Adrenal gland (tissue), 12 donors: Measurements from ENCODE around the gene CD247. TPM values are rescaled to one million over a fixed set of nuclear protein-coding genes. Genes with fewer than 3 reads are reported as not detected.

Experiments used
- DNase-seq, 7 donors: peaks; one replicate each; pipeline ENCODE4 v3.0.0-alpha.2; 2019 to 2020
- H3K27ac ChIP-seq, 5 donors: fragments of 200-600 bp; sonication (generic) in 4 of 5; 1 replicate in 3 of 5; 2 replicates in 2 of 5; pipeline versions ENCODE4 v1.5.1 to v1.8.0; 2016 to 2020; ENCODE audit warnings: mild to moderate bottlenecking in 1 of 5
- H3K27me3 ChIP-seq: fragments of 200-600 bp; 2 replicates; pipeline ENCODE4 v1.8.0; 2021
- H3K36me3 ChIP-seq, 2 donors: fragments of 200-600 bp; replicated peaks in 1 of 2; 1 replicate in 1 of 2; 2 replicates in 1 of 2; pipeline versions ENCODE4 v1.5.1 to v1.8.0; 2018 to 2022
- H3K4me1 ChIP-seq, 2 donors: fragments of 200-600 bp; replicated peaks in 1 of 2; 1 replicate in 1 of 2; 2 replicates in 1 of 2; pipeline versions ENCODE4 v1.5.1 to v1.8.0; 2018 to 2021
- H3K4me3 ChIP-seq, 4 donors: fragments of 200-600 bp; sonication (generic) in 3 of 4; one replicate each; pipeline ENCODE4 v1.5.1; 2016 to 2018
- H3K9me3 ChIP-seq, 3 donors: fragments of 200-600 bp; sonication (generic) in 1 of 3; replicated peaks in 1 of 3; 1 replicate in 2 of 3; 2 replicates in 1 of 3; pipeline versions ENCODE4 v1.5.1 to v1.8.0; 2016 to 2021
- CTCF ChIP-seq, 6 experiments: fragments of 450-650 bp in 4 of 6; fragments of 200-600 bp in 2 of 6; sonication (generic) in 1 of 6; IDR thresholded peaks; 1 replicate in 5 of 6; 2 replicates in 1 of 6; pipeline versions ENCODE4 v1.5.1 to v1.8.0; 2016 to 2021; ENCODE audit warnings: antibody characterized with exemption in 6 of 6, mild to moderate bottlenecking in 2 of 6, moderate library complexity in 1 of 6
- POLR2A ChIP-seq, 2 donors: fragments of 450-650 bp; IDR thresholded peaks; one replicate each; pipeline ENCODE4 v1.6.1; 2017; ENCODE audit warnings: antibody characterized with exemption in 2 of 2, mild to moderate bottlenecking in 2 of 2, moderate library complexity in 1 of 2
- WGBS, 4 donors: extraction: QIAGEN DNeasy Blood & Tissue Kit in 2 of 4; methylation state at CpG; one replicate each; pipeline versions ENCODE4 v1.1.5 to v1.1.7; 2013 to 2017; 5-methylcytosine and 5-hydroxymethylcytosine counted together
- intact Hi-C, 2 donors: fragments of 100-400 bp; cut with DNase I; formaldehyde crosslinking; loops; one replicate each; pipeline versions ENCODE4 v1.14.1 to v1.15.0; 2022 to 2023
- polyA plus RNA-seq, 3 donors: library from polyadenylated mRNA; stranded (reverse); fragments of 200-250 nt in 2 of 3; fragments of 350-450 nt in 1 of 3; fragmentation: Illumina TruSeq in 1 of 3; extraction: RNeasy Lipid Tissue Mini Kit (QIAGEN cat#74804) in 1 of 3; gene quantifications; one replicate each; pipeline ENCODE4 v1.2.3, GENCODE V29; 2013 to 2014
- total RNA-seq, 9 donors: library from RNA; depleted of rRNA in 4 of 9; stranded (reverse); fragments of >200 nt in 4 of 9; fragments of 120-200 nt in 1 of 9; fragmentation: NEBNext Ultra II Directional in 1 of 9; extraction: Animal tissue kit (Norgen Biotek cat#: 25700) in 1 of 9; gene quantifications; one replicate each; pipeline versions ENCODE4 v1.1.0 to v1.2.4, GENCODE V29; 2013 to 2023
- donor health status: healthy with polysubstance abuse.
- donor health status: Bipolar disorder and iron deficiency.
- donor health status: DM: yes; HTN: yes; CAD: no.
- donor health status: DM: no; HTN: no; CAD: no.
- donor health status: DM: no; HTN: no; CAD: no.
- donor health status: DM: yes; HTN: yes; CAD: no.

Gene CD247
- total and polyA plus RNA-seq, 12 donors = 0.26 to 2.3 (median 1.2) TPM; not detected in 1

GRCh38 chr1:167493372-167493771 lies 25.0 kb downstream of the CD247 start:
- Histone ChIP-seq H3K27me3 (peaks cover 5% of the 10 kb centered on the region), H3K36me3 (no peaks in the 10 kb centered on the region), H3K27ac (no peak overlapping the region), H3K4me1 (no peaks in the 10 kb centered on the region), H3K4me3 (no peak overlapping the region), H3K9me3 (no peaks in the 10 kb centered on the region)
- DNase-seq = no peak
- intact Hi-C loops = no loop called here
- 79 to 100% (median 89%) methylated on average over 2 of the region's 2 CpGs for WGBS, 4 donors
- TF ChIP-seq POLR2A (IDR thresholded peaks at IDR 0.05) = no peak
- no peak for TF ChIP-seq CTCF (IDR thresholded peaks at IDR 0.05)

- 55 to 69% (median 62%) methylated on average over 5 of the region's 5 CpGs for WGBS, 4 donors
- no peak for DNase-seq
- Histone ChIP-seq H3K27me3 (peaks cover 5% of the 10 kb centered on the region), H3K36me3 (no peaks in the 10 kb centered on the region), H3K4me1 (no peaks in the 10 kb centered on the region), H3K9me3 (no peaks in the 10 kb centered on the region), H3K4me3 (no peak overlapping the region), H3K27ac (no peak overlapping the region)
- intact Hi-C loops = no loop called here
- TF ChIP-seq POLR2A (IDR thresholded peaks at IDR 0.05) (no peak), CTCF (IDR thresholded peaks at IDR 0.05) (no peak)
Observed at GRCh38 chr1:167492481-167492910, 25.8 kb downstream of the CD247 start.

GRCh38 chr1:167491586-167492461 lies 26.5 kb downstream of the CD247 start:
- Histone ChIP-seq H3K4me3 (no peak overlapping the region), H3K27me3 (peaks cover 5% of the 10 kb centered on the region), H3K36me3 (no peaks in the 10 kb centered on the region), H3K4me1 (no peaks in the 10 kb centered on the region), H3K27ac (no peak overlapping the region), H3K9me3 (no peaks in the 10 kb centered on the region)
- intact Hi-C loops = no loop called here
- DNase-seq = no peak
- WGBS, 4 donors = 64 to 69% (median 68%) methylated on average over 12 of the region's 12 CpGs
- no peak for TF ChIP-seq POLR2A (IDR thresholded peaks at IDR 0.05)
- no peak for TF ChIP-seq CTCF (IDR thresholded peaks at IDR 0.05)

- Histone ChIP-seq H3K4me3 (no peak overlapping the region), H3K4me1 (no peaks in the 10 kb centered on the region), H3K27ac (no peak overlapping the region), H3K9me3 (no peaks in the 10 kb centered on the region), H3K36me3 (no peaks in the 10 kb centered on the region), H3K27me3 (peaks cover 5% of the 10 kb centered on the region)
- intact Hi-C loops = no loop called here
- no peak for DNase-seq
- 77 to 84% (median 81%) methylated on average over 5 of the region's 5 CpGs for WGBS, 4 donors
- no peak for TF ChIP-seq POLR2A (IDR thresholded peaks at IDR 0.05)
- no peak for TF ChIP-seq CTCF (IDR thresholded peaks at IDR 0.05)
Observed at GRCh38 chr1:167490765-167491164, 27.6 kb downstream of the CD247 start.
